HG03378 (cell line): ENCODE data around the gene SYNPO2.
"Not testable (repeated sequence)": the region's sequence is repeated elsewhere in the genome, so short reads cannot be mapped to it uniquely, and the experiment has no call there.

Experiments
- ATAC-seq: cut with Tn5 transposase; IDR thresholded peaks from one replicate; pipeline ENCODE4 v1.9.1; 2021; ENCODE audit warnings: mild to moderate bottlenecking, moderate library complexity; ENCODE audit not compliant: unreplicated experiment

The SYNPO2 gene

DNA sequence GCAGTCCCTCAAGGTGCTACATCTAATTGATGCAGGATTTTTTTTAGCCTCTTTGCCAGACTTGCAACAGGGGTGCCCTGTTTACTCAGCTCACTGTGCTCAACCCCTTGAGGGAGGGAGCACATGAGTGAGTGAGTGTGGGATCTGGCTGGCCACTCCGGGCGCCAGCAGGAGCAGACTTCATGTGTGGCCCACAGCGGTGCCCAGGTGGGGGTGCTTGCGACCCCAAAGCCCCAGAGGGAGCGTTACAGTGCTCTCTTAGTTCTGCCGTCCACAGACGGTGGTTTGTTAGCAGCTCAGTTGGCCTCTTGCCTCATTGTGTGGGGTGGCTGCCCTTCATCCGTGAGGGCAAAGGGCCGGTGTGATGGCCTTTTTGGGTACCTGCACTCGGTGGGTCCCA is 165.3 kb downstream of the SYNPO2 start:
- no peak for ATAC-seq

DNA sequence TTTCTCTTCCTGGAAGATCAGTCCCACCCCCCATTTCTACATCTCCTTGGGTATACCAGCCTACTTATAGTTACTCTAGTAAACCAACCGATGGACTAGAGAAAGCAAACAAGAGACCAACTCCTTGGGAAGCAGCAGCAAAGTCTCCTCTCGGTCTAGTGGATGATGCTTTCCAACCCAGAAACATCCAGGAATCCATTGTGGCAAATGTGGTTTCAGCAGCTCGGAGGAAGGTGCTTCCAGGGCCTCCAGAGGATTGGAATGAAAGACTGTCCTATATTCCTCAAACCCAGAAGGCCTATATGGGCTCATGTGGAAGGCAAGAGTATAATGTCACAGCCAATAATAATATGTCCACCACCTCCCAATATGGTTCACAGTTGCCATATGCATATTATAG is 168.8 kb downstream of the SYNPO2 start:
- ATAC-seq, result no peak

DNA sequence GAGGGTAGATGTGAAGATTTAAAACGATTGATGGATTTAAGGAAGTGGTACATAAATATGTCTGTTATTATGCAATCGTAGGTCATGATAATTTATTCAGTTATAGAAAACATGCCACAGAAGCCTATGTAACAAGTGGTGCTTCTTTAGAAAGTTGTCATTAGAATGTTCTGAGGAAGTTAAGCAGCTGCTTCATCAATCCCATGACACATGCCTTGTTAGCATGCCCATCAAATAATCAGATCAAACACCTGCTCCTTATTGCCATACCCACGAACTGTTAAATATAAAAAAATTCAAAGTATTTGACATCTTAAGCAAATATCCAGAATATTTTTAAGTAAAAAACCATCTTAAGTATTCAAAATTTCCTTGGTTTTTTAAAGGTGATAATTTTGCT is 170.6 kb downstream of the SYNPO2 start:
- ATAC-seq, result no peak

DNA sequence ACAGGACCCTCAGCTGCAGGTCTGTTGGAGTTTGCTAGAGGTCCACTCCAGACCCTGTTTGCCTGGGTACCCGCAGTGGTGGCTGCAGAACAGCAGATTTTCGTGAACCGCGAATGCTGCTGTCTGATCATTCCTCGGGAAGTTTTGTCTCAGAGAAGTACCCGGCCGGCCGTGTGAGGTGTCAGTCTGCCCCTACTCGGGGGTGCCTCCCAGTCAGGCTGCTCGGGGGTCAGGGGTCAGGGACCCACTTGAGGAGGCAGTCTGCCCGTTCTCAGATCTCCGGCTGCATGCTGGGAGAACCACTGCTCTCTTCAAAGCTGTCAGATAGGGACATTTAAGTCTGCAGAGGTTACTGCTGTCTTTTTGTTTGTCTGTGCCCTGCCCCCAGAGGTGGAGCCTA is 178.5 kb downstream of the SYNPO2 start:
- not testable (repeated sequence) for ATAC-seq

DNA sequence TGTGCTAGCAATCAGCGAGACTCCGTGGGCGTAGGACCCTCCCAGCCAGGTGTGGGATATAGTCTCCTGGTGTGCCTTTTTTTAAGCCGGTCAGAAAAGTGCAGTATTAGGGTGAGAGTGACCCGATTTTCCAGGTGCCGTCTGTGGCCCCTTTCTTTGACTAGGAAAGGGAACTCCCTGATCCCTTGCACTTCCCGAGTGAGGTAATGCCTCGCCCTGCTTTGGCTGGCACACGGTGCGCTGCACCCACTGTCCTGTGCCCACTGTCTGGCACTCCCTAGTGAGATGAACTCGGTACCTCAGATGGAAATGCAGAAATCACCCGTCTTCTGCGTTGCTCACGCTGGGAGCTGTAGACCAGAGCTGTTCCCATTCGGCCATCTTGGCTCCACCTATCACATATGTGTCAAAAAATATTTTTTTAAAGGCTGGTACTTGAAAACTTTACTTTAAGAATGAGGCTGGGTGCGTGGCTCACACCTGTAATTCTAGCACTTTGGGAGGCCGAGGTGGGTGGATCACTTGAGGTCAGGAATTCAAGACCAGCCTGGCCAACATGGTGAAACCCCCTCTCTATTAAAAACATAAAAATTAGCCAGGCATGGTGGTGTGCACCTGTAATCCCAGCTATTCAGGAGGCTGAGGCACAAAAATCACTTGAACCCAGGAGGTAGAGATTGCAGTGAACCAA is 179.2 kb downstream of the SYNPO2 start:
- ATAC-seq, result not testable (repeated sequence)

DNA sequence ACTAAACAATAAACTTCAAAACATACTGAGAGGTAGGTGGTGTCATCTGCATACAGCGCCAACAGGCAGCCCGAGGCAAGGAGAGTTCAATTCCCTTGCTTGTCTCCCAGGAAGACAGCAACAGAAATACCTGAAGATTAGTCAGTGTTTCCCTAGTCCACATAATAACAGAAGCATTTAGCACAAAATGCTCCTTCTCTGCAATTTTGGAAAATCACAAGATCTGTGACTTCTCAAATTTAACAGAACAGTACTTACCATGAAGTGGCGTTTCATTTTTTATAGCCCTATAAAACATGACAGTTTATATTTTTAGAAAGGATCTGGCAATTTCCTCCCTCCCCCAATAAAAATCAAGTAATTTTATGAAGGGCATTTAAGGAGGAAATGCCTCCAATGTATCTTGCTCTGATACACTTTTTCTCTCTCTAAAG is 179.9 kb downstream of the SYNPO2 start:
- ATAC-seq, result no peak

DNA sequence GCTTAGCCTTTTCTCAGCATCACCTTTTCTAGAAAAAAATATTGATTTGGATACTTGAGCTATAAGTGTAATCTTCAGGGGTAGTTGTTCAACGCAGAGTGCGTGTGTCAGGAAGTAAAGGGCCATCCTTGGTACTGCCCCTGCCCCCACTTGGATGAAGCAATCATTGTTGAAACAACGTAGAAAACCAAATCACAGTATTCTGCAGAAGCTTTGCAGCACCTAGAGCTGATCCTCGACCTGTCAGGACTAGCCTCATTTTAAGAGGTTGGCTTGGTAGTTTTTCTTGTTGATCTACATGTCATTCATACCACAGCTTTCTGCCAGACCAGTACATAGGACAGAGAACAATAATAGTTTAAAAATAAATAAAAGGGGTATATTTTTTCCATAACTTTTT is 181.6 kb downstream of the SYNPO2 start:
- no peak for ATAC-seq

DNA sequence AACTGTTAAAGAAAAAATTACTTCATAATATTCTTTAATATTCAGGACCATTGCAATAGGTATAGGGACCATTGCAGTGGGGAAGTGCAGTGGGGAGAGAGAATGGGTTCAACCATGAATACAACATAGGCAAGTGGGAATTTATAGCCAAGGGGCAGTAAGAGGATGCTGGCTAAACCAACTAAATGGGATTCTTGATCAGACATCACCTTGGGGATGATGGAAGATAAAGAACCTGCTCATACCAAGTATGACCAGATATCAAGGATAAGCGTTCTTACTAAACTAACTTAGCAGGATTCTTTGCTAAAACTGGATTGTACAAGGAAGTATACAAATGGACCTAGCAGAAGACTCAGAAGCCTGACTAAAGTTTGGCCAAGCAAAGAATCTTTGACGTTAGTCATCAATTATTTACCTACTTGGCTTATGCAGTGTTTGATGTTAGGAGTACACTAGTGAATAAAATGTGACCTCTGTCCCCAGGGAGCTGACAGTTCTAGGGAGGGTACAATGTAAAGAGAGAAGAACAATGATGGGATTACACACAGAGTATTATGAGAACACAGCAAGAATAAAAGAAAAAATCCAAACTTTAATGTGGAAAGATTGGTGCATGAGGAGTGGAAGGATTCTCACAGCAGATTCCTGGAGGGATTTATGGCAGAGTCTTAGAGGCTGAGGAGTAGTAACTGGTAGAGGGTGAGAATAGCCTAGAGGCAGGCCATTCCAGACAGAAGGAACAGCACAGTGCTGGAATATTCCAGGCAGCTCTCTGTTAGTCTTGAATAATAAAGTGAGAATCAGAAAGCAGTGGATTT is 192.3 kb downstream of the SYNPO2 start:
- no peak for ATAC-seq

DNA sequence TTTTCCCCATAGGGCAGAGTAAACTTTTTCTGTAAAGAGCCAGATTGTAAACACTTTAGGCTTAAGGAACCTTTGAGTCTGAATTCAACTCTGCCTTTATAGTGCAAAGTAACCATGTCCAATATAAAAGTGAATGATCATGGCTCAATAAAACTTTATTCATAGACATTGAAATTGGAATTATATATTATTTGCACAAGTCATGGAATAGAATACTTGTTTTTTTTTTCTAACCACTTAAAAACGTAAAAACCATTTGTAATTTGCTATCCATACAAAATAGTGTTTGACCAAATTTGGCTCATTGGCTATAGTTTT is 192.8 kb downstream of the SYNPO2 start:
- ATAC-seq, result no peak

DNA sequence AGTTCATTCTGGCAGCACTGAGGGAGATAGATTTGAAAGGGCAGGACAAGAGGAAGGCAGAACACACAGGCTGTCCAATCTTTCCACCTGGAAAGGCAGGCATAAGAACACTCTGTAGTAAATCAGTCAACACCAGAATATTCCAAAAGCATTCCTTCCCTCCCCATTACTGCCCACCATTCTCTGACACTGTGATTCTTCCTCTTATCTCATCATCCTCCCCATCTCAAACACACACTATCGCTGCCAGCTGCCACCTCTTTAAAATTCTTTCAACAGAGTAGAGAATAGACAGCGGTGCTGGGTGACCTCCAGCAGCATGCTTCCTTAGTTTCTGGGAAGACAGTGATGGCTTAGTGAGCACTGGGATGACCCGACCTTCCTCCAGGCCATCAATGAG is 193.3 kb downstream of the SYNPO2 start:
- ATAC-seq, result no peak

DNA sequence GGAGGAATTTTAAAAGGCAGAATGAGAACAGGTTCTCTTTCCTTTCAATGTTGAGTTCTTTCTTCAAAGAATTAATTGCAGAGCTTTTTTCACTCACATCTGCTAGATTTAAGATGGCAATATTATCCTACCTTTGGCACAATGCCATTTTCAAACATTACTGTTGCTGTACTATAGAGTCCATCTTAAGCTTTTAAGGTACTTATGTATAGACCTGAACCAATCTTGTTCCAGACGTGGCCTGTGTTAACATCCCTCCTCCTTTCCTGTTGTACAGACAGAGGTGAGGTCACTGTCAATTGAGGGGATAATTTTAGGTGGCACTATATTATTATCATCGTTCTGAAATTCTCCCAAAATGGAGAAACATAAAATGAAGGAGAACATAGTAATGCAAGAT is 194.0 kb downstream of the SYNPO2 start:
- ATAC-seq, result no peak

DNA sequence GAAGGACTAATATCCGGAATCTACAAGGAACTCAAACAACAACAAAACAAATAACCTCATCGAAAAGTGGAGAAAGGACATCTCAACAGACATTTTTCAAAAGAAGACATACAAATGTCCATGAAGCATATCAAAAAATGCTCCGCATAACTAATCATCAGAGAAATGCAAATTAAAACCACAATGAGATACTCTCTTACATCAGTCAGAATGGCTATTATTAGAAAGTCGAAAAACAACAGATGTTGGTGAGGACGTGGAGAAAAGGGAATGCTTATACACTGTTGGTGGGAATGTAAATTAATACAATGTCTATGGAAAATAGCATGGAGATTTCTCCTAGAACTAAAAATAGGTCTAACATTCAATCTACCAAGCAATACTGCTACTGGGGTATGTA is 195.9 kb downstream of the SYNPO2 start:
- no peak for ATAC-seq

DNA sequence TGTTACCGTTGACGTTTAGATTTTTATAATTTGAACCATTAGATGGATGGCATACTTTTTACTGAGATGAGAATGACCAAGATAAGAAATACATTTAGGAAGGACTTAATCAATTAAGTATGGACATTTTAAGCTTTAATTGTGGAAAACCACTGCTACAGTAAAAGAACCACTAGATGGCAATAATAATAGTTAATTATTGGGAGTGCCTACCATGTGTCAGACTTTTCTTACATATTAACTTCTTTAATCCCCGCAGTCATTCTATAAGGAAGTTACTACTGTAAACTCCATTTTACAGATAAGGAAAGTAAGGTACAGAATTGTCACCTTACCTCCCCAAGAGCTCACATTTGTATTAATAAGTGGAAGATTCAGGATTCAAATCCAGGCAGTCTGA is 198.5 kb downstream of the SYNPO2 start:
- no peak for ATAC-seq

DNA sequence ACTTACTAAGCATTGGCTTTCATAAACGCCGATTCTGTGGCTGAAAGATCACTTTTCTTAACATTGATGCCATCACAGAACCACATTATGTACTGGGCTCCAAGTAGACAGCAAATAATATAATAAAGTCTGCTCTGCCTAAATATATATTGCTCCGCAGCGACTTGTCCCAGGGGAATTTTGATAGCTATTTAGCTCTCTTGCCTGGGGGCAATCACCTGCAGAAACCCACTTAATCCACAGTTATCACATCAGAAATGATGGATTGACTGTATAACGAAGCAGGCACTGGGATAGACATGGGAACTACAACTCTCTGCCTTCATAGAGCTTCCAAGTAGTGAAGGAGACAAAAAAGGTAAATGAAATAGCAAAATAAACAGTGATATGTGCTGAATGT is 199.0 kb downstream of the SYNPO2 start:
- no peak for ATAC-seq

DNA sequence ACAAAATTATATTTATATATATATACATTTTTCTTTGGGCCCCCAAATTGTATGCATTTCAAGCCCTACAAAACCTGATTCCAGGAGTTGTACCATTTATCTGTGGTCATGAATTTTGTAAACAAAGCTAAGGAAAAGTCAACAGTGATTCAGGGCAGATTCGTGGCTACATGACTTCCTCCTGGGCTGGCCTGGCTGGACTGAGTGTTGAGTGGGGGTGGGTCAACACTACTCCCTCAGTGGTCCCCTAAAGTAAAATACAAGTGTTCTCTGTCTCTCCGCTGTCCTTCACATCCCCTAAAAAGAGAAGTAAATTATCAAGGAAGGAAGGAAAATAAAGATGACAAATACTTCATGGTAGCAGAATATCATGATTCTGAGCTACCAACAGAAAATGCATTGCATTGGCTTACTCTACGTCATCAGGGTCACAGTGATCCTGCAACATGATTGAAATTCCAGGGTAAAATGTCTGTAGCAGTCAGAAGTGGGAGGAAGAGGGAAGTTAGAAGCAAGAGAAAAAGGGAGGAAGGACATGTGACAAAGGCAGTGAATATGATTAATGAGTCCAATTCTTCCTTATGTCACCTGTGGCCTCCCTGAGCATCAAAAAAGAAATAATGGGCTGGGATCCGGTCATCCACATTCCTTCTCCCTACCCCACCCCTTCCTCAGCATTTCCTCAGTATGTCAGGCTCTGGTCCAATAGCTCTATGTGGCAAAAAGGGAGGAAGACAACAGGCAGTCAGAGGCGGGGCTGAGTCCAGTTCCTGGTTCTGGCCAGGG is 204.6 kb downstream of the SYNPO2 start:
- ATAC-seq, result no peak

DNA sequence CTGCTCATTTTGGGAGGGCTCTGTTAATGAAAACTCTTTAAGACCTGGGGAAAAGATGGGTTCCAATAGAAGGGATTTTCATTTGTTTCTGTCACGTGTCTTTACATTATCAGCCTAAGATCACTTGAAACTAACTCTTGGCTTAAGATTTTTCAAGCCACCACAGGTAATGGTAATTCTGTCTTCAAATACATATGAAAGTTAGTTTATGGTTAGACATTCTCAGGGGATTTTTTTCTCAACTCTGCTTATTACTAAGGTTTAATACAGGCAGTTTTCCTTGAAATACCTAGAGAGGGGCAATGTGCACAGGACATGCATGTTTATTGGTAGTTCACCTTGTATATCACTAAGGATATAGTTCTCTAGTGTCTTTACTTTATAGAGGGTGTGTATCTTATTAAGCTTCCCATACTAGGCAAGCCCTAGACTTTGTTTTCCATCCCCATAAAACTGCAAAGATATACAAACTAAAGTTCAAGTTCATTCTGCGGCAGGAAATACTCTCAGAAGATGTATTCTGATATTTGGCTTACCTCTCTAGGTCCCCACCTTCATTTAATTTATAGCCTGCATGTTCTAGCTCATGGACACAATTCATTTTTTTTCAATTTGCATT is 208.7 kb downstream of the SYNPO2 start:
- no peak for ATAC-seq

DNA sequence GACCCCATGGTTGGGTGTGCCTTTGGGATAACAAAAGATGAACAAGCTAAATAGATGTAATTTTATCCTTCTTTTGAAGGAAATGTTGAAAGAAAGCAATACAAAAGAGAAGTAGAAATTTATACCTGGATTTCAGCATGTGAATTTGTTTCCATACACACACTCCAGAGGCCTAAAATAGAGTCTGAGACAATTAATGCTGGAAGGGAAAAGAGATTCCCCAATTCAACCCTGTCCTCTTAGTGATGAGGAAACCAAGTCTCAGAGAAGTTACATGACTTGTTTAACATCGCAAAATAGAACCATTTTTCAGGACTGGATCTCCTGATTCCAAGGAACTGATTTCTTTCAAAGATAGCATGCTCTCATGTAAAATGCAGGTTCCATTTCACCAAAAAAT is 209.7 kb downstream of the SYNPO2 start:
- no peak for ATAC-seq

DNA sequence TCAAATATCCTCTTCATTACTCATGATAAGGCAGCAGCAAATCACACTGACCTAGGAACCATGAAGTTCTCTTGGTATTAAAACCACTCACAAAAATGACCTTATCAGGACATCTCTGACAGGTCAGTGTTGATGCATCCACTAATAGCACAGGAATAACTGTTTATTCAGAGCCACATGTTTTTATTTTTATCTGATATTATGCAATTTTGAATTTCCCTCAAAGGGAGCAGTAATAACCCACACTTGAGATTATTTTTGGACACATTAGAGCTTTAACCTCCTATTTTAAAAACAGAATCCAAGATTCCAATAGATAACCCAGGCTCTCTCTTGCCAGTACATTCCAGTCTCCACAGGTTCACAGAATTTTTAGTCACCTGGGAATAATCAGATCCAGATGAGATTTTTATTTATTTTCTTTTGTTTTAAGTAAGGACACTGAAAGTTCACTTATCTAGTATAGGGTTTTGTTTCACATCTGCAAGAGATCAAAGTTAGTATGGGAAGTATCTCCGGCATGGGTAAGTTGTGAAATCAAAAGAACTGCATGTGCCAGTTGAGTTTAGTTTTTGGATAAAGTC is 210.7 kb downstream of the SYNPO2 start:
- ATAC-seq, result no peak

DNA sequence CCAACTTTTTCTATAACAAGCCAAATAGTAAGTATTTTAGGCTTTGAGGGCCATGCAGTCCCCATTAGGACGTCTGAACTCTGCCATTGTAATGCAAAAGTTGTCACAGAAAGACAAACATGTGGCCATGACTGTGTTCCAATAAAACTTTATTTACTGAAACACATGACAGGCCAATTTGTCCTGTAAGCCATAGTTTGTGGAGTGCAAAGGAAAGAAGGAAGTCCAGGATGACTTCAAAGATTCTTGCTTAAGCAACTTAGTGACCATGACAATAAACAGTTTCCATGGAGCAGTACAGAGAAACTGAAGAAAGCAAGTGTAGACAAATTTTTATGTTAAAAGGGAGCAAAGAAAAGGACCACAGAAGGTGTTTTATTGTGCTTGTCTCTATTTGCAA is 212.0 kb downstream of the SYNPO2 start:
- no peak for ATAC-seq

DNA sequence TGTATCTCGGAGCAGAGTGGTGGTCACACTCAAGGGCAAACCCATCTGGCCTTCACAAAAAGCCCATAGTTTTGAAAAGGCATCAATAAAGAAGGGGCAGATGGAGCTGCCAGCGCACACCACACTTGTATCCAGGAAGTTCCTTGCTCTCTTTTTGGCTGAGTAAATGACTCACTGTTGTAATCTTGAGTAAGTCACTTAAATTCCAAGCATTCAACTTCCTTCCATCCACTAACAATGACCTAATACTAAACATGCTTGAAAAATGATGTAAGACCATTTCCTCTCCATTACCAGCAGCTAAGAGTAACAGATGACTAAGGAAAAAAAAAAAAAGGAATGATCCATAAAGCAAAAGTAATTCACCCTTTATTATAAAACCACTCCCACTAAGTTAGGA is 214.6 kb downstream of the SYNPO2 start:
- ATAC-seq, result no peak

DNA sequence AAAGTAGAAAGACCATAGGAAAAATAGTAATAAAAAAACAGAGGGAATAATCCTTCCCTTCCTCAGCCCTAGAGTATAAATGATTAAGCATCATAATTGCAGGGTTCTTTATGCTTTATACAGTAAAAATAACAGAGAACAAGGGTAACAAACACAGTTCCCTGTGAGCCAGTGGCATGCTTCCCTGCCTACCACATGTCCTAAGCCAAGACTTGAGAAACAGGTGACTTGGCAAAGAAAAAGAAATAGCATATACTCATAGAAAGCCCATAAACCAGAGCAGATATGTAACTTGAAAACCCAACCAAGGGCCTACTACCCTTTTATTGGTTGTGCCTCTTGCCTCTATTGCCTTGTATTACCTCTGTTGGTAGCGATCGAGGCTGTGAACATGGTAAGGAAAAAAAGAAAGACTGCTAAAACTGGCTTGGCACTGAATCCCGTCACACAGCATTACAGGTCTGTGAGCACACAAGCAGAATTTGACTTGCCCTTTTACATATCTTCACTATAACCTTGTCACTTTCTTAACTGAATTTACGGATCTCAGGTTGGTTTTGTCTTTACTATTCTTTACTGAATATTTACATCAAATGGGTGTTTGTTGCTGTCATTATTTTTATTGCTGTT is 216.1 kb downstream of the SYNPO2 start:
- no peak for ATAC-seq
